GM12801 (cell line): ENCODE measurements around the gene RIPK4.

Source experiments
- CTCF ChIP-seq: IDR thresholded peaks from one replicate; pipeline ENCODE4 v1.5.1; 2011; ENCODE audit warnings: control low read depth; ENCODE audit not compliant: insufficient read length; ENCODE audit errors: extremely low read depth

RIPK4 gene

GRCh38 chr21:41761211-41761933 is 5.5 kb downstream of the RIPK4 start:
- TF ChIP-seq CTCF, result no peak

GRCh38 chr21:41760411-41760810 is 6.4 kb downstream of the RIPK4 start:
- no peak for TF ChIP-seq CTCF

- TF ChIP-seq CTCF, result no peak
Observed at GRCh38 chr21:41759926-41760325, 6.9 kb downstream of the RIPK4 start.

GRCh38 chr21:41759214-41759840 is 7.5 kb downstream of the RIPK4 start:
- TF ChIP-seq CTCF, result no peak

GRCh38 chr21:41758550-41758949 is 8.3 kb downstream of the RIPK4 start:
- no peak for TF ChIP-seq CTCF

GRCh38 chr21:41755934-41756773 is 10.7 kb downstream of the RIPK4 start:
- no peak for TF ChIP-seq CTCF

- TF ChIP-seq CTCF, result no peak
Observed at GRCh38 chr21:41755258-41755933, 11.5 kb downstream of the RIPK4 start.
